GM23338 (cell line): ENCODE data around the gene RAD51D. TPM values are rescaled to one million over a fixed set of nuclear protein-coding genes. Genes with fewer than 3 reads are reported as not detected.

Experiments used
- ATAC-seq: fragments of 200-7000 bp; cut with Tn5 transposase; 3 replicates; pipeline ENCODE4 v1.9.1; 2020
- DNase-seq: peaks from one replicate; pipeline ENCODE4 v3.0.0-alpha.2; 2015; ENCODE audit warnings: low spot score
- H2AFZ ChIP-seq: fragments of 200-600 bp; sonication (generic); 2 replicates; pipeline ENCODE4 v1.8.0; 2016; ENCODE audit warnings: antibody characterized with exemption, mild to moderate bottlenecking, moderate library complexity
- H3F3A ChIP-seq: fragments of 200-600 bp; sonication (generic); replicated peaks from 2 replicates; pipeline ENCODE4 v1.8.0; 2017; ENCODE audit warnings: antibody characterized with exemption, mixed run types, low read depth
- H3K27ac ChIP-seq: fragments of 200-600 bp; sonication (generic); 2 replicates; pipeline ENCODE4 v1.6.1; 2016; ENCODE audit warnings: low read depth
- H3K27me3 ChIP-seq: fragments of 200-600 bp; sonication (generic); 2 replicates; pipeline ENCODE4 v1.8.0; 2016; ENCODE audit warnings: mild to moderate bottlenecking, mixed run types, moderate library complexity; ENCODE audit not compliant: insufficient read depth
- H3K36me3 ChIP-seq: fragments of 200-600 bp; sonication (generic); 2 replicates; pipeline ENCODE4 v1.8.0; 2016; ENCODE audit warnings: mild to moderate bottlenecking; ENCODE audit not compliant: insufficient read depth
- H3K4me1 ChIP-seq: fragments of 200-600 bp; sonication (generic); 2 replicates; pipeline ENCODE4 v1.8.0; 2016; ENCODE audit warnings: mild to moderate bottlenecking, moderate library complexity; ENCODE audit not compliant: insufficient read depth
- H3K4me2 ChIP-seq: fragments of 200-600 bp; sonication (generic); 2 replicates; pipeline ENCODE4 v1.7.1; 2017; ENCODE audit warnings: mixed run types
- H3K4me3 ChIP-seq: fragments of 200-600 bp; sonication (generic); 2 replicates; pipeline ENCODE4 v1.6.1; 2016; ENCODE audit warnings: mixed run types
- H3K79me2 ChIP-seq: fragments of 200-600 bp; sonication (generic); replicated peaks from 2 replicates; pipeline ENCODE4 v1.8.0; 2017; ENCODE audit warnings: mild to moderate bottlenecking; ENCODE audit not compliant: insufficient read depth
- H3K9me2 ChIP-seq: fragments of 200-600 bp; sonication (generic); 2 replicates; pipeline ENCODE4 v1.8.0; 2017; ENCODE audit not compliant: insufficient read depth
- H4K20me1 ChIP-seq: fragments of 200-600 bp; sonication (generic); replicated peaks from 2 replicates; pipeline ENCODE4 v1.8.0; 2017; ENCODE audit warnings: mild to moderate bottlenecking; ENCODE audit not compliant: insufficient read depth
- H3K27ac Mint-ChIP-seq: 2 replicates; pipeline ENCODE4 v1.8.0; 2020; ENCODE audit warnings: inconsistent platforms, mild to moderate bottlenecking, moderate library complexity, mixed read lengths
- H3K27me3 Mint-ChIP-seq: 3 replicates; pipeline ENCODE4 v1.8.0; 2022; ENCODE audit warnings: low read depth, mild to moderate bottlenecking, moderate library complexity, mixed read lengths, inconsistent platforms; ENCODE audit not compliant: insufficient read depth, poor library complexity
- H3K36me3 Mint-ChIP-seq: 3 replicates; pipeline ENCODE4 v1.8.0; 2021; ENCODE audit warnings: low read depth, mild to moderate bottlenecking, inconsistent platforms, moderate library complexity, mixed read lengths
- H3K4me1 Mint-ChIP-seq: 3 replicates; pipeline ENCODE4 v1.8.0; 2020; ENCODE audit warnings: mild to moderate bottlenecking, inconsistent platforms, mixed read lengths
- H3K4me3 Mint-ChIP-seq: 3 replicates; pipeline ENCODE4 v1.8.0; 2021; ENCODE audit warnings: moderate library complexity, mild to moderate bottlenecking, inconsistent platforms, mixed read lengths
- H3K9me3 Mint-ChIP-seq: 3 replicates; pipeline ENCODE4 v1.8.0; 2020; ENCODE audit warnings: moderate library complexity, mild to moderate bottlenecking, inconsistent platforms, mixed read lengths
- CREB1 ChIP-seq: fragments of 250-450 bp; sonication (Bioruptor Pico); IDR thresholded peaks from 2 replicates; pipeline ENCODE4 v1.5.0; 2020; ENCODE audit warnings: low read depth, mild to moderate bottlenecking, moderate library complexity
- EZH2 ChIP-seq: fragments of 200-600 bp; sonication (generic); IDR thresholded peaks from one replicate; pipeline ENCODE4 v1.8.0; 2017; ENCODE audit warnings: antibody characterized with exemption, mild to moderate bottlenecking, low read depth; ENCODE audit not compliant: unreplicated experiment
- EZH2phosphoT487 ChIP-seq: fragments of 200-600 bp; sonication (generic); IDR thresholded peaks from one replicate; pipeline ENCODE4 v1.8.1; 2018; ENCODE audit warnings: antibody characterized with exemption; ENCODE audit not compliant: unreplicated experiment
- JUNB ChIP-seq: IDR thresholded peaks from one replicate; pipeline ENCODE4 v1.6.1; 2016; ENCODE audit warnings: antibody characterized with exemption; ENCODE audit not compliant: unreplicated experiment
- NANOG ChIP-seq: IDR thresholded peaks from 2 replicates; pipeline ENCODE4 v1.6.1; 2016; ENCODE audit warnings: antibody characterized with exemption, borderline replicate concordance
- POLR2AphosphoS5 ChIP-seq: IDR thresholded peaks from 2 replicates; pipeline ENCODE4 v1.6.1; 2016; ENCODE audit warnings: antibody characterized with exemption, low read depth
- STAT1 ChIP-seq: IDR thresholded peaks from one replicate; pipeline ENCODE4 v1.6.1; 2016; ENCODE audit warnings: antibody characterized with exemption; ENCODE audit not compliant: unreplicated experiment
- ZNF114 ChIP-seq: fragments of 250-450 bp; sonication (Bioruptor Pico); IDR thresholded peaks from 2 replicates; pipeline ENCODE4 v1.5.0; 2020; ENCODE audit warnings: mild to moderate bottlenecking, moderate library complexity
- ZNF331 ChIP-seq: fragments of 250-450 bp; sonication (Bioruptor Pico); IDR thresholded peaks from 2 replicates; pipeline ENCODE4 v1.5.0; 2020; ENCODE audit warnings: low read depth, mild to moderate bottlenecking, moderate library complexity
- polyA plus RNA-seq: library from polyadenylated mRNA; unstranded; fragments of >200 nt; fragmentation: Nextera tagmentation; extraction: Ambion mirVana; gene quantifications from 2 replicates; pipeline ENCODE4 v1.2.1, GENCODE V29; 2016
- total RNA-seq: library from RNA; depleted of rRNA; stranded (reverse); fragments of >200 nt; shearing (Covaris generic); gene quantifications from 2 replicates; pipeline ENCODE4 v1.2.3, GENCODE V29; 2014
- TF ChIP-seq, protein P1 (sequence below): IDR thresholded peaks from 2 replicates; pipeline ENCODE4 v1.6.1; 2016; ENCODE audit warnings: antibody characterized with exemption
- TF ChIP-seq, protein P2 (sequence below): IDR thresholded peaks from one replicate; pipeline ENCODE4 v1.6.1; 2018; ENCODE audit warnings: antibody characterized with exemption; ENCODE audit not compliant: unreplicated experiment
- TF ChIP-seq, protein P3 (sequence below): fragments of 250-450 bp; sonication (Bioruptor Pico); IDR thresholded peaks from 2 replicates; pipeline ENCODE4 v1.5.0; 2020; ENCODE audit warnings: mild to moderate bottlenecking, moderate library complexity
- TF ChIP-seq, protein P4 (sequence below), 2 experiments: fragments of 200-600 bp in 1 of 2; sonication (generic) in 1 of 2; conservative IDR thresholded peaks; 2 replicates each; pipeline versions ENCODE4 v1.5.1 to v1.6.1; 2016 to 2017; ENCODE audit warnings: antibody characterized with exemption in 2 of 2, low read depth in 2 of 2, mild to moderate bottlenecking in 2 of 2, moderate library complexity in 1 of 2

RAD51D gene
- total and polyA plus RNA-seq, 2 experiments from 2014 or later: 5.9 to 11.0 TPM

DNA sequence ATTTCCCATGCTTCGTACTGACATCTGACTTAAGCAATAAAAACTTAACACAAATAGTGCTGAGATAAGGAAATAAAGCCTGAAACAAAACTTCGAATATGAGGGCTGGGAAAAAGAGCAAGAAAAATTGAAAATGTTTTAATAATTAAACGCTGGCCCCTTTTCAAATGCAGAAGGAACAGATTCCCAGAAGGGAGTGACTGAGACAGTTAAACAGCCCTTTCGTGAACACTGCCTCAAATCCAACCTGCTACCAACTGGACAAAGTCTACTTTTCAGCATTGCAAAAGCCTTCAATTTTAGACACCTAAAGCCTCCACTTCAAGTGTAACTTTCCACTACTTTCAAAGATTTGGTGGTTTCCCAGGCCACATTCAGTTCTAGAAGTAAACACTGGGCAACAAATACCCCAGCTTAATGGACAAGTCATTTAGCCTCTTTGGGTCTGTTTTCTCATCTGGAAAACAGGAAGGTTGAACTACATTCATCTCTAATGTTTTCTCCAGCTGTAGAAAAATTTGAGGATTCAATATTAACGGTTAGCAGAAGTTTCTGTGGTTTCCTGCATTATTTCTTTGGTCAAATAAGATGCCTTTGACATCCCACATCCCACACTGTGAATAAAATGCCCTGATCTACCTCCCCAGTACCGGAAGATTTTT is 68.0 kb downstream of the RAD51D start:
- Histone ChIP-seq H4K20me1 (no peaks in the 10 kb centered on the region; the same call in 1 of the 2 replicates), H3K27ac (no peak overlapping the region), H3K27me3 (no peaks in the 10 kb centered on the region), H3F3A (0 out of 2 replicates have a peak, but pooled peaks cover 3% of the 10 kb centered on the region), H3K9me2 (no peaks in the 10 kb centered on the region), H3K4me1 (peaks cover 6% of the 10 kb centered on the region), H3K36me3 (no peaks in the 10 kb centered on the region; the same call in 1 of the 2 replicates), H3K4me3 (no peak overlapping the region), H3K4me2 (no peak overlapping the region), H2AFZ (no peak overlapping the region), H3K79me2 (no peaks in the 10 kb centered on the region)
- TF ChIP-seq JUNB (no peak), NANOG (no peak), STAT1 (no peak), CREB1 (CRISPR knock-in tag) (no peak), EZH2 (no peak), ZNF331 (CRISPR knock-in tag) (no peak), ZNF114 (no peak), EZH2phosphoT487 (no peak), POLR2AphosphoS5 (no peak)
- TF ChIP-seq, protein P1, sequence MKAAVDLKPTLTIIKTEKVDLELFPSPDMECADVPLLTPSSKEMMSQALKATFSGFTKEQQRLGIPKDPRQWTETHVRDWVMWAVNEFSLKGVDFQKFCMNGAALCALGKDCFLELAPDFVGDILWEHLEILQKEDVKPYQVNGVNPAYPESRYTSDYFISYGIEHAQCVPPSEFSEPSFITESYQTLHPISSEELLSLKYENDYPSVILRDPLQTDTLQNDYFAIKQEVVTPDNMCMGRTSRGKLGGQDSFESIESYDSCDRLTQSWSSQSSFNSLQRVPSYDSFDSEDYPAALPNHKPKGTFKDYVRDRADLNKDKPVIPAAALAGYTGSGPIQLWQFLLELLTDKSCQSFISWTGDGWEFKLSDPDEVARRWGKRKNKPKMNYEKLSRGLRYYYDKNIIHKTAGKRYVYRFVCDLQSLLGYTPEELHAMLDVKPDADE: no peak
- TF ChIP-seq, protein P2, sequence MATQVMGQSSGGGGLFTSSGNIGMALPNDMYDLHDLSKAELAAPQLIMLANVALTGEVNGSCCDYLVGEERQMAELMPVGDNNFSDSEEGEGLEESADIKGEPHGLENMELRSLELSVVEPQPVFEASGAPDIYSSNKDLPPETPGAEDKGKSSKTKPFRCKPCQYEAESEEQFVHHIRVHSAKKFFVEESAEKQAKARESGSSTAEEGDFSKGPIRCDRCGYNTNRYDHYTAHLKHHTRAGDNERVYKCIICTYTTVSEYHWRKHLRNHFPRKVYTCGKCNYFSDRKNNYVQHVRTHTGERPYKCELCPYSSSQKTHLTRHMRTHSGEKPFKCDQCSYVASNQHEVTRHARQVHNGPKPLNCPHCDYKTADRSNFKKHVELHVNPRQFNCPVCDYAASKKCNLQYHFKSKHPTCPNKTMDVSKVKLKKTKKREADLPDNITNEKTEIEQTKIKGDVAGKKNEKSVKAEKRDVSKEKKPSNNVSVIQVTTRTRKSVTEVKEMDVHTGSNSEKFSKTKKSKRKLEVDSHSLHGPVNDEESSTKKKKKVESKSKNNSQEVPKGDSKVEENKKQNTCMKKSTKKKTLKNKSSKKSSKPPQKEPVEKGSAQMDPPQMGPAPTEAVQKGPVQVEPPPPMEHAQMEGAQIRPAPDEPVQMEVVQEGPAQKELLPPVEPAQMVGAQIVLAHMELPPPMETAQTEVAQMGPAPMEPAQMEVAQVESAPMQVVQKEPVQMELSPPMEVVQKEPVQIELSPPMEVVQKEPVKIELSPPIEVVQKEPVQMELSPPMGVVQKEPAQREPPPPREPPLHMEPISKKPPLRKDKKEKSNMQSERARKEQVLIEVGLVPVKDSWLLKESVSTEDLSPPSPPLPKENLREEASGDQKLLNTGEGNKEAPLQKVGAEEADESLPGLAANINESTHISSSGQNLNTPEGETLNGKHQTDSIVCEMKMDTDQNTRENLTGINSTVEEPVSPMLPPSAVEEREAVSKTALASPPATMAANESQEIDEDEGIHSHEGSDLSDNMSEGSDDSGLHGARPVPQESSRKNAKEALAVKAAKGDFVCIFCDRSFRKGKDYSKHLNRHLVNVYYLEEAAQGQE: no peak
- TF ChIP-seq, protein P3, sequence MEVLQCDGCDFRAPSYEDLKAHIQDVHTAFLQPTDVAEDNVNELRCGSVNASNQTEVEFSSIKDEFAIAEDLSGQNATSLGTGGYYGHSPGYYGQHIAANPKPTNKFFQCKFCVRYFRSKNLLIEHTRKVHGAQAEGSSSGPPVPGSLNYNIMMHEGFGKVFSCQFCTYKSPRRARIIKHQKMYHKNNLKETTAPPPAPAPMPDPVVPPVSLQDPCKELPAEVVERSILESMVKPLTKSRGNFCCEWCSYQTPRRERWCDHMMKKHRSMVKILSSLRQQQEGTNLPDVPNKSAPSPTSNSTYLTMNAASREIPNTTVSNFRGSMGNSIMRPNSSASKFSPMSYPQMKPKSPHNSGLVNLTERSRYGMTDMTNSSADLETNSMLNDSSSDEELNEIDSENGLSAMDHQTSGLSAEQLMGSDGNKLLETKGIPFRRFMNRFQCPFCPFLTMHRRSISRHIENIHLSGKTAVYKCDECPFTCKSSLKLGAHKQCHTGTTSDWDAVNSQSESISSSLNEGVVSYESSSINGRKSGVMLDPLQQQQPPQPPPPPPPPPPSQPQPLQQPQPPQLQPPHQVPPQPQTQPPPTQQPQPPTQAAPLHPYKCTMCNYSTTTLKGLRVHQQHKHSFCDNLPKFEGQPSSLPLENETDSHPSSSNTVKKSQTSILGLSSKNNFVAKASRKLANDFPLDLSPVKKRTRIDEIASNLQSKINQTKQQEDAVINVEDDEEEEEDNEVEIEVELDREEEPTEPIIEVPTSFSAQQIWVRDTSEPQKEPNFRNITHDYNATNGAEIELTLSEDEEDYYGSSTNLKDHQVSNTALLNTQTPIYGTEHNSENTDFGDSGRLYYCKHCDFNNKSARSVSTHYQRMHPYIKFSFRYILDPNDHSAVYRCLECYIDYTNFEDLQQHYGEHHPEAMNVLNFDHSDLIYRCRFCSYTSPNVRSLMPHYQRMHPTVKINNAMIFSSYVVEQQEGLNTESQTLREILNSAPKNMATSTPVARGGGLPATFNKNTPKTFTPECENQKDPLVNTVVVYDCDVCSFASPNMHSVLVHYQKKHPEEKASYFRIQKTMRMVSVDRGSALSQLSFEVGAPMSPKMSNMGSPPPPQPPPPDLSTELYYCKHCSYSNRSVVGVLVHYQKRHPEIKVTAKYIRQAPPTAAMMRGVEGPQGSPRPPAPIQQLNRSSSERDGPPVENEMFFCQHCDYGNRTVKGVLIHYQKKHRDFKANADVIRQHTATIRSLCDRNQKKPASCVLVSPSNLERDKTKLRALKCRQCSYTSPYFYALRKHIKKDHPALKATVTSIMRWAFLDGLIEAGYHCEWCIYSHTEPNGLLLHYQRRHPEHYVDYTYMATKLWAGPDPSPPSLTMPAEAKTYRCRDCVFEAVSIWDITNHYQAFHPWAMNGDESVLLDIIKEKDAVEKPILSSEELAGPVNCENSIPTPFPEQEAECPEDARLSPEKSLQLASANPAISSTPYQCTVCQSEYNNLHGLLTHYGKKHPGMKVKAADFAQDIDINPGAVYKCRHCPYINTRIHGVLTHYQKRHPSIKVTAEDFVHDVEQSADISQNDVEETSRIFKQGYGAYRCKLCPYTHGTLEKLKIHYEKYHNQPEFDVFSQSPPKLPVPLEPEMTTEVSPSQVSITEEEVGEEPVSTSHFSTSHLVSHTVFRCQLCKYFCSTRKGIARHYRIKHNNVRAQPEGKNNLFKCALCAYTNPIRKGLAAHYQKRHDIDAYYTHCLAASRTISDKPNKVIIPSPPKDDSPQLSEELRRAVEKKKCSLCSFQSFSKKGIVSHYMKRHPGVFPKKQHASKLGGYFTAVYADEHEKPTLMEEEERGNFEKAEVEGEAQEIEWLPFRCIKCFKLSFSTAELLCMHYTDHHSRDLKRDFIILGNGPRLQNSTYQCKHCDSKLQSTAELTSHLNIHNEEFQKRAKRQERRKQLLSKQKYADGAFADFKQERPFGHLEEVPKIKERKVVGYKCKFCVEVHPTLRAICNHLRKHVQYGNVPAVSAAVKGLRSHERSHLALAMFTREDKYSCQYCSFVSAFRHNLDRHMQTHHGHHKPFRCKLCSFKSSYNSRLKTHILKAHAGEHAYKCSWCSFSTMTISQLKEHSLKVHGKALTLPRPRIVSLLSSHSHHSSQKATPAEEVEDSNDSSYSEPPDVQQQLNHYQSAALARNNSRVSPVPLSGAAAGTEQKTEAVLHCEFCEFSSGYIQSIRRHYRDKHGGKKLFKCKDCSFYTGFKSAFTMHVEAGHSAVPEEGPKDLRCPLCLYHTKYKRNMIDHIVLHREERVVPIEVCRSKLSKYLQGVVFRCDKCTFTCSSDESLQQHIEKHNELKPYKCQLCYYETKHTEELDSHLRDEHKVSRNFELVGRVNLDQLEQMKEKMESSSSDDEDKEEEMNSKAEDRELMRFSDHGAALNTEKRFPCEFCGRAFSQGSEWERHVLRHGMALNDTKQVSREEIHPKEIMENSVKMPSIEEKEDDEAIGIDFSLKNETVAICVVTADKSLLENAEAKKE (CRISPR knock-in tag): no peak
- TF ChIP-seq, protein P4, sequence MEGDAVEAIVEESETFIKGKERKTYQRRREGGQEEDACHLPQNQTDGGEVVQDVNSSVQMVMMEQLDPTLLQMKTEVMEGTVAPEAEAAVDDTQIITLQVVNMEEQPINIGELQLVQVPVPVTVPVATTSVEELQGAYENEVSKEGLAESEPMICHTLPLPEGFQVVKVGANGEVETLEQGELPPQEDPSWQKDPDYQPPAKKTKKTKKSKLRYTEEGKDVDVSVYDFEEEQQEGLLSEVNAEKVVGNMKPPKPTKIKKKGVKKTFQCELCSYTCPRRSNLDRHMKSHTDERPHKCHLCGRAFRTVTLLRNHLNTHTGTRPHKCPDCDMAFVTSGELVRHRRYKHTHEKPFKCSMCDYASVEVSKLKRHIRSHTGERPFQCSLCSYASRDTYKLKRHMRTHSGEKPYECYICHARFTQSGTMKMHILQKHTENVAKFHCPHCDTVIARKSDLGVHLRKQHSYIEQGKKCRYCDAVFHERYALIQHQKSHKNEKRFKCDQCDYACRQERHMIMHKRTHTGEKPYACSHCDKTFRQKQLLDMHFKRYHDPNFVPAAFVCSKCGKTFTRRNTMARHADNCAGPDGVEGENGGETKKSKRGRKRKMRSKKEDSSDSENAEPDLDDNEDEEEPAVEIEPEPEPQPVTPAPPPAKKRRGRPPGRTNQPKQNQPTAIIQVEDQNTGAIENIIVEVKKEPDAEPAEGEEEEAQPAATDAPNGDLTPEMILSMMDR (conservative IDR thresholded peaks at IDR 0.05; ENCODE audit: low read depth in 2 of 2): no peak
- no peaks in the 10 kb centered on the region for H3K27me3 Mint-ChIP-seq
- DNase-seq (no peak), ATAC-seq (no peak)
- 0 out of 3 replicates have a peak, but pooled peaks cover 3% of the 10 kb centered on the region for H3K36me3 Mint-ChIP-seq
- peaks cover 24% of the 10 kb centered on the region for H3K4me1 Mint-ChIP-seq
- no peaks in the 10 kb centered on the region for H3K9me3 Mint-ChIP-seq
- H3K27ac Mint-ChIP-seq: no peak overlapping the region
- no peak overlapping the region for H3K4me3 Mint-ChIP-seq
